Hematopoietic multipotent progenitor cell treated with erythropoietin and hydrocortisone succinate and interleukin-3 and kit ligand, for 15 days (in vitro differentiated cells): ENCODE results near the gene INTS11.

Source experiments
- DNase-seq: peaks from one replicate; pipeline ENCODE4 v3.0.0-alpha.2; 2015; ENCODE audit warnings: low spot score

INTS11 gene

GRCh38 chr1:1285102-1285571 lies 39.3 kb downstream of the INTS11 start:
- DNase-seq = no peak

GRCh38 chr1:1284221-1285101 lies 40.0 kb downstream of the INTS11 start:
- DNase-seq = no peak

- no peak for DNase-seq
Observed at GRCh38 chr1:1283821-1284220, 40.6 kb downstream of the INTS11 start.

GRCh38 chr1:1282998-1283397 lies 41.5 kb downstream of the INTS11 start:
- DNase-seq = no peak

GRCh38 chr1:1281533-1282321 lies 42.7 kb downstream of the INTS11 start:
- DNase-seq = no peak

- DNase-seq = no peak
Observed at GRCh38 chr1:1280782-1281481, 43.5 kb downstream of the INTS11 start.

- DNase-seq = no peak
Observed at GRCh38 chr1:1279028-1279427, 45.4 kb downstream of the INTS11 start.

GRCh38 chr1:1278620-1279019 lies 45.8 kb downstream of the INTS11 start:
- DNase-seq = no peak

- no peak for DNase-seq
Observed at GRCh38 chr1:1275836-1276235, 48.6 kb downstream of the INTS11 start.

- no peak for DNase-seq
Observed at GRCh38 chr1:1274931-1275431, 49.5 kb downstream of the INTS11 start.

GRCh38 chr1:1274299-1274930 lies 50.0 kb downstream of the INTS11 start:
- no peak for DNase-seq

GRCh38 chr1:1273512-1274298 lies 50.8 kb downstream of the INTS11 start, which contains the start of gene UBE2J2:
Gene UBE2J2 (minus strand): TSS chr1:1273854. CDS start chr1:1267992, 5,862 bp downstream.
- DNase-seq = peak; percentile 88

- DNase-seq = no peak
Observed at GRCh38 chr1:1273209-1273511, 51.3 kb downstream of the INTS11 start.

- DNase-seq = no peak
Observed at GRCh38 chr1:1272341-1273208, 51.9 kb downstream of the INTS11 start.

- no peak for DNase-seq
Observed at GRCh38 chr1:1270813-1271212, 53.6 kb downstream of the INTS11 start.

GRCh38 chr1:1268284-1268682 lies 56.2 kb downstream of the INTS11 start:
- DNase-seq = no peak

GRCh38 chr1:1267488-1268283 lies 56.8 kb downstream of the INTS11 start:
- no peak for DNase-seq

- no peak for DNase-seq
Observed at GRCh38 chr1:1264868-1265272, 59.6 kb downstream of the INTS11 start.

- DNase-seq = no peak
Observed at GRCh38 chr1:1264026-1264425, 60.4 kb downstream of the INTS11 start.
